NOMO-1 treated with dmso at 0.1 percent for 144 hours (cell line): Measurements from ENCODE around the gene SFTPD.
"Not testable (repeated sequence)": the region's sequence is repeated elsewhere in the genome, so short reads cannot be mapped to it uniquely, and the experiment has no call there.

Experiments
- DNase-seq: peaks from one replicate; lab custom pipeline; 2025; ENCODE audit not compliant: unreplicated experiment; lab: John Stamatoyannopoulos, UW

Gene SFTPD

DNA sequence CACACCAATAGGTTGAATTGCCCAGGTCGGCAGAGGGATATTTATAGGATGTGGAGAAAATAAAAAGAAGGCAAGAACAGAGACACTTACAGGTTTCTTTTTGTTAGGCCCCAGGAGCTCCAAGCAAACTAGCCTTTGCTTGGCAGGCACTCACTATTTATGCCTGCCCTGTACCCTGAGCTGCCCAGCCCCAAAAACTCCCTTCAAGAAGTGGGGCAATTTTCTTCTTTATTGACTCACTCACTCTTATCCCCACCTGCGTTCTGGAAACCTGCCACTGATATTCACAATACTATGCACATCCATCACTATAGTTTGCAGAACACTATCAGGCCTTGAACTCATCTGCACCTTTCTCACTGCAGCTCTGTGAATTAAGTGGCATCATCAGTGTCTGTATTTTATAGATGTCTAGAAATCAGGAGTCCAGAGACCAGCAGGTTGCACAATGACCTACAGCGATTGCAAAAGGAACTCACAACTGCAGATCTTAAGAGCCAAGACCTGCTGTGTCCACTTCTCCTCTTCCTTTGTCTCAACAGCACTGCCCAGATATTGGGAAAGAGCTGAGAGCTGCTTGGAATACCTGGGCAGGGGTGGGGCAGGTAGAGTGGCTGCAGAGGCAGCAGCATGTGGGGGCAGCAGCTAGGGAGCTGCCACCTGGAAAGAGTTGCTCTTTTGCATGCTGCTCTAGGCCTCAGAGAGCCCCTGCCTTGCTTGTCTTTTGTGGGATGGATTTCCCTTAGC lies at the start of gene SFTPD:
Gene SFTPD, minus strand, starts transcription at position 130 of the 747 bp plus-strand sequence. CDS start 2,446 bp downstream, outside the sequence.
- DNase-seq = peak; percentile 30

DNA sequence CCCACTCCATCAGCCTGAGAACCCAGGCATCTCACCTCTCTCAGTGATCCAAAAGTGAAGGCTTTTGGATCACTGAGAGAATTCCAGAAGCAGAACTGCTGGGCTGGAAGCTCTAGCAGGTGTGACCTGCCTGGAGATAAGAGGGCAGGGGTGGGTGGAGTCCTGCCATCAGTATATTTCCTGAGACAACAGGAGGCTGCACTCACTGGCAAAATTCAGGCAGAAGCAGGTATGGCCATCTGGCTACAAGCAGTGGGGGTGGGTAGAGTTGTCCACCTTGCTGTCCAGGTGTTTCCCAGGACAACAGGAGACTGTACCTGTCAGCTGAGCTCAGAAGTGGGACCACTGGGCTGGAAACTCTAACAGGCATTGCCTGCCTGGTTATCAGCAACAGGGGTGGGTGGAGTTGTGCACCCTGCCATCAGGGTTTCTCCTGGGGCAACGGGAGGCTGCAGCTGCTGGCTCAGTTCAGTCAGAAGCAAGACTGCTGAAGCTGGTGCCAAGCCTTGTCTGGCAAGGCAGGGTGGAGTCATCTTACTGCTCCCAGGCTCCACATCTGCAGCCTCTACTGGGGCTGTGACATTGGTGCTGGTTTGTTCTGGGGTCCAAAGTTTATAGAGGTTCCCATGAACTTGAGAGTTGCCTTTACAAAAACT lies 47.2 kb upstream of the SFTPD start:
- DNase-seq = no peak

DNA sequence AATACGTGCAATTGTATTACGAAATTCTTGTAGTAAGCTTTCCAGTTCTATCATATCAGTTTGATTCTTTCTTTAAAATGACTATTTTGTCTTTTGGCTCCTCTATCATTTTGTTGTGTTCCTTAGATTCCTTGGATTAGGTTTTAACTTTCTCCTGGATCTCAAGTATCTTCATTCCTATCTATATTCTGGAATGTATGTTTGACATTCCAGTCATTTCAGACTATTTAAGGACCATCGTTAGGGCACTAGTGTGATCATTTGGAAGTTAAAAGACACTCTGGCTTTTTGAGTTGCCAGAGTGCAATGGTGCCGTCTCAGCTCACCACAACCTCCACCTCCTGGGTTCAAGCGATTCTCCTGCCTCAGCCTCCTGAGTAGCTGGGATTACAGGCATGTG lies 45.7 kb upstream of the SFTPD start:
- DNase-seq = no peak

DNA sequence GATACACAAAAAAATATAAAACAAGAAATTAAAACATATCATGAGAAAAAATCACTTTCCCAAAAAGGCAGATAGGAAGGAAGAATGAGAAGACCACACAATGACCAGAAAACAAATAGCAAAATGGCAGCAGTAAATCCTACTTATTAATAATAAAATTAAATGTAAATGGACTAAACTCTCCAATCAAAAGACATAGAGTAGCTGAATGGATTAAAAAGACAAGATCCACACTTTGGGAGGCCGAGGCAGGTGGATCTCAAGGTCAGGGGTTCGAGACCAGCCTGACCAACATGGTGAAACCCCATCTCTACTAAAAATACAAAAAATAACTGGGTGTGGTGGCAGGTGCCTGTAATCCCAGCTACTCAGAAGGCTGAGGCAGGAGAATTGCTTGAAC lies 39.3 kb upstream of the SFTPD start:
- DNase-seq = not testable (repeated sequence)

DNA sequence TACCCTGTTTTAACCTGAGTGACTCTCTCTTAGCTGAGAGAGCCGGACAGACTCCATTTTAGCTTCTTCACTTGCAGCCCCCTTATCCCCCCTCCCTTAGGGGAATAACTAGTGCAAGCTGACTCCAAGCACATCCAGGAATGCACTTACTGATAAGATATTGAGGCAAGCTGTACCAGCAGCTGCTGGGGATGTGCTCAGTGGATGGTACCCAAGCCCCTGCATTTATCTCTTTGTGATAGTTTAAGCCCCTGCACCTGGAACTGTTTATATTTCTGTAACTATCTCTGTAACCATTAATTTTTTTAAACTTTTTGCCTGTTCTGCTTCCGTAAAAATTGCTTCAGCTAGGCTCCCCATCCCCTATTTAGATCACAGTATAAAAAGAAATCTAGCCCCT lies 37.8 kb upstream of the SFTPD start:
- not testable (repeated sequence) for DNase-seq

- no peak for DNase-seq
Observed at GRCh38 chr10:79985481-79986072, 36.7 kb upstream of the SFTPD start.

DNA sequence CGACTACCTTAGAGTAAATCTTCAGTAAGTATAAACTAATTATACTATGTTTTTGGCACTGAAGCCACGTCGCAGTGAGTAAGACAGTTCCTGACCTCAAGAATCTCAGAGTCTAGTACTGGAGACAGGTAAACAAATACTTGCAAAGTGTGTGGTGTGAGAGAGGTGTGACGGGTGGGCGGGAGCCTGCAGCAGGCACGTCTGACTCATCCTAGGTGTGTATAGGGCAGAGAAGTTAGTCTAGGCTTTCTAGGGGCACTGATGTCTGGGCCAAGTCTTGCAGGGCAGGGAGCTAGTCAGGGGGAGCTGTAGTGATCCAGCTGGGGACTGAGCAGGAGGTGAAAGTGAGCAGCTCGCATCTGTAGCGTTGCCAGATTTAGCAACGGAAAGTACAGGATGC lies 35.9 kb upstream of the SFTPD start:
- DNase-seq = no peak

DNA sequence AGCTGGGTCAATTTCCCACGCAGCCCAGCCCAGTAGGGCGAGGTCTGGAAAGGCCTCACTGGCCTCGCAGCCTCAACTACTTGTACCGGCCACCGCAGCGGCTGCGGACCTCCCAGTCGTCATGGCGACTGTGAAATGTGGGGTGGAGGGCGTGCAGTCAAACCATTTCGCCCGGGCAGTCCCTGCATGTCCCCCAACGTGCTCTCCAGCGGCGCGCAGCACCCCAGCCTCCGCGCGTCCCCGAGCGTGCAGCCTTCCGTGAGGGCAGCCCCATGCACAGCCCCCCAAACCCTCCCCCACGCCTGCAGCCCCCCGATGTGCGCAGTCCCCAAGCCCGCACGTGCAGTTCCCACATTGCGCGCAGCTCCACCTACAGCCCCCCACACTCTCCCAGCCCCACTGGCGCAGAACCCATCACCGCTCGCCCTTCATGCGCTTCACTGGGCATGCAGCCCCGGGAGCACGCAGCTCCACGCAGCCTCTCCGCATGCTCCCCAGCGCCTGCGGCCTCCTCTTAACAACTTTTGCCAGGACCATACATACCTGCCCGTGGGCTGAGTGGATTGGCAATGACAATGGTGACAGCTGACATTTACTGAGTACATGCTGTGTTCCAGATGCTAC lies 34.5 kb upstream of the SFTPD start:
- no peak for DNase-seq

DNA sequence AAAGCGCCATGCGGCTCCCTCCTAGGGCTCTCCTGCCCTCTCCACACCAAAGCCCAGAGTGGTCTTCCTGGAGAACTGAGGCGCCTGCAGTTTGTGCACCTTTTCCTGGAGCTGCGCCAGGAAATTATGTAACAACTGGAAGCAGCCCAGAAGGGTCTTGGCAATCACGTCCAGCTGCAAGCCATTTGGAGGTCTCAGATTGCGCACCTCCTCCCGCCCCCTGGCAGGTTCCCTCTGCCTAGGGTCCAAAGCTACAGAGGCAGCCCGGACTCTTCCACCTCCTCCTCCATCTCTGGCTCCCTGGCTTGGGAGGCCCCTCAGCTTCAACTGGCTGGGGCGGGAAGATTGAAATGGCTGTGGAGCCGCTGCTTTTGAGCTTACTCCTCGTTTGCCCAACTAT lies 34.0 kb upstream of the SFTPD start:
- no peak for DNase-seq

DNA sequence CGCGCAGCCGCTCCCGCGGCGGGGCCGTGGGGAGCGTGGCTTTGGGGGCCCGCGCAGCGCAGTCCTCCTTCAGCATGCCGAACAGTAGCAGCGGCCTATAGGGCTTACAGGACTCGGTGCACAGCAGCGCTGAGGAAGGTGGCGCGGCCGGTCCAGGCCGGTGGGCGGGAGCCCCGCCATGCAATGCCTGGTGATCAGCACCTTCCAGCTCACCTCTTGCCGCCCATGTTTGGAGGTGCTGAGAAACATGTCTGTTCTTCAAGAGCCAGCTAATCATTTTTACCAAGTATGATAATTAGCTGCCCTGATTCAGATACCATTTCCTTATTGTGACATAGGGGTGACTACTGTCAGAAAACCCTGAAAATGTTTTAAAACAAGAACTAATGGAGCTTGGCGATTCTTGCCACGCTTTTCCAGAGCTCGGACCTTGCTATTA lies 33.5 kb upstream of the SFTPD start:
- no peak for DNase-seq

DNA sequence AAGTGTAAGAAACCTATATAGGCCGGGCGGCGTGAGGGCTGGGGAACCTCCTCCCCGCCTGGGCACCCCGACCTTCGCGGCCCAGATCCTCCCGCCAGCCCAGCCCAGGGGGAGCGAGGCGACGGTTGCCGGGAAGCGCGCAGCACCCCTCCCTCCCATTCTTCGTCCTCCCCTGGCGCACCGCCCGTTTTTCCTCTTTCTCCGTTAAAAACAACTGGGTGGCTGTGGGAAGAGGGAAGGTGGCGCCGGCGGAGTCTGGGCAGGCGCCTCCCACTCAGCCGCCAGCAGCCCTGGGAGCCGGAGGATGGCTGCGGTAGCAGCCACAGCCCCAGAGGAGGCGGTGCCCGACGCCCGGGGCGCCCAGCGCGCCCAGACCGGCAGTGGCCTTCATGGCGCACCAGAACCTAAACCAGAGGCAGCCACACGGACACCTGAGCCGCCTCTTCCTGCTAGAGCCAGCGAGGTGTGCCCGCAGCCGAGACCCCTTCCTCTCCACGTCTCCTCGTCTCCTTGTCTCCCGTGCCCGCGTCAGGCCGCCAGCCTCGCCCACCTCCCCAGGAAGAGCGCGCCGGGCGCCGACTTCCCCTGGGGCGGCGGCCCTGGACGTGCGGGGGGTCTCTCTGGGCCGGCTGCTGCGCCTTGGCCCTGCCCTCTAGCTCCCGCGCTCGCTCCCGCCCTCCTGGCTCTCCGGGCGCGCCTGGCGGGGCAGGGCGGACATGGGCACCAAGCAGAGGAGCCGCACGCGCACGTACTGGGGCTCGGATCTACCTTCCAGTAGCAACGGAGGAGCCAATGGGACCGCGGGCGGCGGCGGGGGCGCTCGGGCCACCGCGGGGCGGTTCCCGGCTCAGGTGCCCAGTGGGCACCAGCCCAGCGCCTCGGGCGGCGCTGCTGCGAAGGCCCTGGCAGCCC lies 32.8 kb upstream of the SFTPD start:
- DNase-seq = peak; percentile 57

- no peak for DNase-seq
Observed at GRCh38 chr10:79980711-79981110, 31.8 kb upstream of the SFTPD start.

- DNase-seq = no peak
Observed at GRCh38 chr10:79979976-79980687, 31.2 kb upstream of the SFTPD start.

- DNase-seq = no peak
Observed at GRCh38 chr10:79979310-79979975, 30.5 kb upstream of the SFTPD start.

DNA sequence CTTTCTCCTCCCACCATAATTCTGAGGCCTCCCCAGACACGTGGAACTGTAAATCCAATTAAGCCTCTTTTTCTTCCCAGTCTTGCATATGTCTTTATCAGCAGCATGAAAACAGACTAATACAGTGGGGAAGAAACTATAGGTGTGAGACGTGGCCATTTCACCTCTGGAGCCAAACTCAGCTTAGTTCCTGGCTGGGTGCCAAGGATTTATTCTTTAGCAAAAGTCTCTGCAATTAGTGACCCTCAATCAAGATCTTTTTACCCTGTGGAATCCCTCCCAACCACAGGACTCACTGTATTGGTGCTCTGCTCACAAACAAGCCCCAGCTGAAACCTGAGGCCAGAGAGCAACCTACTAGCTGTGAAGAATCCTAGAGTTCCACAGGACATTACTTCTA lies 28.1 kb upstream of the SFTPD start:
- DNase-seq = no peak

GRCh38 chr10:79970062-79970461 lies 21.2 kb upstream of the SFTPD start:
- no peak for DNase-seq

- no peak for DNase-seq
Observed at GRCh38 chr10:79947787-79948424, 999 bp downstream of the SFTPD start.

GRCh38 chr10:79947083-79947415 lies 1.9 kb downstream of the SFTPD start:
- no peak for DNase-seq
